DMS 273 treated with DMSO at 0.1 percent for 48 hours (cell line): Measurements from ENCODE around the gene ZBTB43.

Source experiments
- DNase-seq: peaks from one replicate; lab custom pipeline; 2025; lab: John Stamatoyannopoulos, UW

ZBTB43 gene

DNA sequence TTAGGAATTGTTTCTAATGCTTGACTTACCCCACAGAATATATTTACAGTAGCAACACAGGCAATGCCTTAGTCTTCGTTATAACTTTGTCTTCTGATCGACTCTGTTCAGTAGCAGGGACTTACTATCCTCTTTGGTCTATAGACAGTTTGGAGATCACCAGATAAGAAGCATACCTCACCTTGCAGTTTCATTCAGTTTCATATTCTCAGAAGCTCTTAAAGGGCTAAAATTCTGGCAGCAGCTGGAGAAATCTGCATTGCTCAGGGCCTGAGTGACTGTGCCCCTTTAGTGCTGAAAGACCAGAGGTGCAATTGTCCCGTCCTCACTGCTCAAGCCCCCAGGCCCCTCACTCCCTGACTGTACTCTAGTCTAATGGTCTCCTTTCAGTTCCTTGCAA, 26.0 kb downstream of the ZBTB43 start:
- DNase-seq = no peak

DNA sequence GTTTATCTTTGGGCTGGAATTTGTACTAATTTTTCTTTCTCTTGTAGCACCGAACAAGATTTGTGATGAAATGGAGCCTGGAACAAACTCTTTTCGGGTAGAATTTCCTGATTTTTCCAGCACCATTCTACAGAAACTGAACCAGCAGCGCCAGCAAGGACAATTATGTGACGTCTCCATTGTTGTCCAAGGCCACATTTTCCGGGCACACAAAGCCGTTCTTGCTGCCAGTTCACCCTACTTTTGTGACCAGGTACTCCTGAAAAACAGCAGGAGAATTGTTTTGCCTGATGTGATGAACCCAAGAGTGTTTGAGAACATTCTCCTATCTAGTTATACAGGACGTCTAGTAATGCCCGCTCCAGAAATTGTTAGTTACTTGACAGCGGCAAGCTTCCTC, 27.6 kb downstream of the ZBTB43 start:
- DNase-seq = no peak

DNA sequence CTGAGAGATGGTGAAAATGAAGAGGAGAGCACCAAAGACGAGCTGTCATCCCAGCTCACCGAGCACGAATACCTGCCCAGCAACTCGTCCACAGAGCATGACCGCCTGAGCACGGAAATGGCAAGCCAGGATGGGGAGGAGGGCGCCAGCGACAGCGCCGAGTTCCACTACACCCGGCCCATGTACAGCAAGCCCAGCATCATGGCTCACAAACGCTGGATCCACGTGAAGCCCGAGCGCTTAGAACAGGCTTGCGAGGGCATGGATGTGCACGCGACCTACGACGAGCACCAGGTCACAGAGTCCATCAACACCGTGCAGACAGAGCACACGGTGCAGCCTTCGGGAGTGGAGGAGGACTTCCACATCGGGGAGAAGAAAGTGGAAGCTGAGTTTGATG, 28.2 kb downstream of the ZBTB43 start:
- no peak for DNase-seq

- no peak for DNase-seq
These were observed 29.0 kb downstream of the ZBTB43 start for GRCh38 chr9:126833710-126834345.

GRCh38 chr9:126834672-126835071, 29.8 kb downstream of the ZBTB43 start:
- DNase-seq = no peak

GRCh38 chr9:126836216-126836615, 31.4 kb downstream of the ZBTB43 start:
- no peak for DNase-seq

GRCh38 chr9:126838055-126838811, 33.4 kb downstream of the ZBTB43 start:
- DNase-seq = no peak

GRCh38 chr9:126838895-126839294, 34.1 kb downstream of the ZBTB43 start:
- DNase-seq = no peak

- no peak for DNase-seq
These were observed 34.5 kb downstream of the ZBTB43 start for GRCh38 chr9:126839301-126839700.

GRCh38 chr9:126842220-126842842, 37.5 kb downstream of the ZBTB43 start:
- DNase-seq = no peak

GRCh38 chr9:126842977-126843799, 38.3 kb downstream of the ZBTB43 start:
- no peak for DNase-seq

GRCh38 chr9:126844085-126844484, 39.2 kb downstream of the ZBTB43 start:
- no peak for DNase-seq

- no peak for DNase-seq
These were observed 42.2 kb downstream of the ZBTB43 start for GRCh38 chr9:126847051-126847450.

- DNase-seq = no peak
These were observed 44.9 kb downstream of the ZBTB43 start for GRCh38 chr9:126849591-126850225.

GRCh38 chr9:126851286-126851880, 46.5 kb downstream of the ZBTB43 start:
- no peak for DNase-seq

- DNase-seq = no peak
These were observed 47.3 kb downstream of the ZBTB43 start for GRCh38 chr9:126852086-126852688.

GRCh38 chr9:126853667-126854066, 48.8 kb downstream of the ZBTB43 start:
- no peak for DNase-seq

DNA sequence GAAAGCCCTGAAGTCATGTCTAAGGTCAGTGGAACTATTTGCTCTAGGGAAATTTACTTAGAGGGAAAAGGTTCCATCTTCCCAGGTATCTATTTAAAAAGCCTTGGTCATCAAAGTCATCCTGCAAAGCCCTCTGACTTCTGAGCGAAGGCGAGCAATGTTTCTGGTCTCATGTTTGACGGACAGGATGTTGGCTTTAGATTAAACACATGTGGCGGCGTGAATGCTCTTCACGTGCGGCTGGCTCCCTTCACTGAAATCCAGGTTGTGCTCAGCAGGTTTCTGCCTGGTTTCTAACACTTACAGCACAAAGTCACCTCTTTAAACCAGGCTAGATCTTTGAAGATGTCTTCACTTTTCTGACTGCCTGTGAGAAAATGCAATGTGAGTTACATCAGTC, 49.9 kb downstream of the ZBTB43 start:
- no peak for DNase-seq

DNA sequence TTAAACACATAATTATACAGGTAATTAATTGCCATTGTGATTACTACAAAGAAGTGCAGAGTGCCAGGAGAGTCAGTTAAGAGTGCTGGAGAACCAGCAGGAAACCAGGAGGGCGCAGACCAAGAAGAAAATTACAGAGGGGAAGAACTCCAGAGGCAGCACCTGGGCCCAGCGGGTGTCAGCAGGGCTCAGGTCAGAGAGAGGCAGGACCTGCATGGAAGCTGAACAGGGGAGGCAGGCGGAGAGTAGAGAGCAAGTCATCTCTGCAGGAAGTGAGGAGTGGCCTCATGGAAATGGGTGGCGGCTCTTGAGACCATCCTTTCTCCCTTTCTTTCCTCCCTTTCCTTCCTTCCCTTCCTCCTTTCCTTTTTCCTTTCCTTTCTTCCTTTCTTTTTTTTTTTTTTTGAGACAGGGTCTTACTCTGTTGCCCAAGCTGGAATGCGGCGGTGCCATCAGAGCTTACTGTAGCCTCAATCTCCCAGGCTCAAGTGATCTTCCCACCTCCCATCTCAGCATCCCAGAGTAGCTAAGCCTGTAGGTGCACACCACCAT, 51.6 kb downstream of the ZBTB43 start:
- DNase-seq = no peak

DNA sequence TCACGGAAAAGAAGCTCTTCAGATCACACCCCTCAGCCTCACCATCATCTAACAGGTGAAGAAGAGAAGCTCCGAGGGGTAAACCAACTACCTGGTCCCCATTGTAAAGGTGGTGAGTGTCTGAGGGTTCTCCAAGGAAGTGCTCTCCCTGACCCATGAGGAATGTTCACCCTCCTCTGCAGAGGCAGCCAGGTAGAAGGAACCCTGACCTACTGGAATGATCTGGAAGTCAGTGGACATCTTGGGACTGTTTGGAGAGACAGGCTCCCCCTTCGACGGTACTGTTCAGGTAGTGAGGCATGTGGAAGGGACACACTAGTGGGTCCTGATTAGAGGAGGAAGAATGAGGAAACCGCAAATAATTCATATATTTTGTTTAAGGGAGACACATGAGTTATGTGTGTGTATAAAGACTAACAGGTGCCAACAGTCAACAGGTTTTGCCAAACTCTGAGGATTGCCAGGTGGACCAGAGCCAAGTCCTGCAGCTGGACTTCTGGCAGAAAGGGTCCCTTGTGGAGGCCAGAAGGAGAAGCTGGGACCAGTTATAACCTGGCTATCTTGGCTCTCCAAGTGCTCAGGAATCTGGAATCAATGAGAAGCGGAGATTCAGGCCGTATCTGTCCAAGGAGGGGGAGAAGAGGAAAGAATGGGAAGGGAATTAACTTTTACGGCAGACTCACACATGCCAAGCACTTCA, 52.6 kb downstream of the ZBTB43 start:
- DNase-seq = no peak
